ENCODE results near the gene RMND5B. TPM values are rescaled to one million over a fixed set of nuclear protein-coding genes. Genes with fewer than 3 reads are reported as not detected.

Gene RMND5B, protein sequence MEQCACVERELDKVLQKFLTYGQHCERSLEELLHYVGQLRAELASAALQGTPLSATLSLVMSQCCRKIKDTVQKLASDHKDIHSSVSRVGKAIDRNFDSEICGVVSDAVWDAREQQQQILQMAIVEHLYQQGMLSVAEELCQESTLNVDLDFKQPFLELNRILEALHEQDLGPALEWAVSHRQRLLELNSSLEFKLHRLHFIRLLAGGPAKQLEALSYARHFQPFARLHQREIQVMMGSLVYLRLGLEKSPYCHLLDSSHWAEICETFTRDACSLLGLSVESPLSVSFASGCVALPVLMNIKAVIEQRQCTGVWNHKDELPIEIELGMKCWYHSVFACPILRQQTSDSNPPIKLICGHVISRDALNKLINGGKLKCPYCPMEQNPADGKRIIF
- total RNA-seq: 27.1 and 28.0 TPM in 2 replicates

GRCh38 chr5:178130576-178131445 lies at the start of gene RMND5B:
RMND5B (plus strand) TSS chr5:178131014; CDS start chr5:178138120, 7,106 bp downstream.

GRCh38 chr5:178113141-178113787 lies 17.6 kb upstream of the RMND5B start, which contains the start of gene N4BP3:
N4BP3 (plus strand) TSS chr5:178113532; CDS start chr5:178119584, 6,052 bp downstream.

DNA sequence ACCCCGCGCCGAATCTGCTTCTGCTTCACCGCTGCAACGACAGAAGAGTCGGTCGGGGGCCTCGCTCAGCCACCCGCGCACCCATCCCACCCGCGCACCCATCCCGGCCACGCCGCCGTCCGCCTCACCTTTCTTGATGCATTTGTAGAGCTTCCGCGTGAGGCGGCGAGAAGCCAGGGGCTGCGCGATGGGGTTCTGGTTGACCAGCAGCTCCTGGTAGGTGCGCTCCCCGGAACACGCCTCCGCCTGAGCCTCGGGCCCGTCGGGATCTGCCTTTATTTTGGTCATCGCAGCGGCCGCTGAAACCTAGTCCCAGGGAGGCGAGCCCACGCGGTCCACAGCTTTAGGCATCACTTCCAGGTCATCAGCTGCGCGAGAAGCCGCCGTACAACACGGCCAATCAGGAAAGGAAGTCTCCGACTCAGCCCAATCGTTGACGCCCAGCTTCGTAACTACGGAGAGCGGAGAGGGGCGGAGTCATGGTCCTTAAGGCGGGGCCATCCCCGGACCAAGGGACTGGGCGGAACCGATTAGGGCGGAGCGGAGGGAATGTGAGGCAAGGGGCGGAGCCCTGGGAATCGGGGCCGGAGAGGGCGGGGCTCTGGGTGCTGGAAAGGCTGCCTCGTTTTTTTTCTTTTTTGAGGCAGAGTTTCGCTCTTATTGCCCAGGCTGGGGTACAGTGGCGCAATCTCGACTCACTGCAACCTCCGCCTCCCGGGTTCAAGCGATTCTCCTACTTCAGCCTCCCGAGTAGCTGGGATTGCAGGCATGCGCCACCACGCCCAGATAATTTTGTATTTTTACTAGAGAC lies 22.9 kb downstream of the RMND5B start, which contains the start of gene NHP2:
Gene NHP2, minus strand, starts transcription at position 356 of the 811 bp plus-strand sequence. Its CDS starts 68 bp downstream, at position 288.

DNA sequence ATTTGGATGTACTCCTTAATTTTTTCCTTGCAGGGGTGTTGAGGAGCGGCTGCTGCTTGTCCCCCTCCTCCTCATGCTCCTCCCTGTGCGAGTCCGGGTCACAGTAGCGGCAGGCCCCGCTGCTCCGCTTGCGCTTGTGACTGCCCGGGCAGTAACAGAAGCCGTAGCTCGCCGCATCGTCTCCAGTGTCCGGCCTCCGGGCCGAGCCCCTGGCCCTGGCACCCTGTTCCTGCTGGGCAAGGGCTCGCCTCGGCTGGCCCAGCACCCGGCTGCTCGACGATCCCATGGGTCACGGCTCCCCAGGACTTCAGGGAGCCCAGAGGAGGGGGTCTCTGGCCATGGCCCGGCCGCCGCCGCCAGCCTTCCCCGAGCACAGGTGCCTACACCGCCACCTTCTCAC lies 56.2 kb downstream of the RMND5B start, which contains the start of gene GMCL2:
Gene GMCL2, minus strand, starts transcription at position 358 of the 400 bp plus-strand sequence. Its CDS starts 72 bp downstream, at position 286.

Other genes starting within 250 kb of the RMND5B start
- not detected in 2 replicates for gene PROP1, start 134.8 kb upstream of the RMND5B start, total RNA-seq
- 11.7 and 22.0 TPM in 2 replicates for gene N4BP3, start 17.5 kb upstream of the RMND5B start, total RNA-seq
- gene NHP2, start 22.9 kb downstream of the RMND5B start, total RNA-seq: 77.8 and 98.2 TPM in 2 replicates
- gene GMCL2, start 56.4 kb downstream of the RMND5B start, total RNA-seq: not detected in 2 replicates
- 46.8 and 47.7 TPM in 2 replicates for gene HNRNPAB, start 73.5 kb downstream of the RMND5B start, total RNA-seq
- 38.8 and 44.0 TPM in 2 replicates for gene PHYKPL, start 101.8 kb downstream of the RMND5B start, total RNA-seq